ENCODE measurements around the gene PCNX2.

DNA sequence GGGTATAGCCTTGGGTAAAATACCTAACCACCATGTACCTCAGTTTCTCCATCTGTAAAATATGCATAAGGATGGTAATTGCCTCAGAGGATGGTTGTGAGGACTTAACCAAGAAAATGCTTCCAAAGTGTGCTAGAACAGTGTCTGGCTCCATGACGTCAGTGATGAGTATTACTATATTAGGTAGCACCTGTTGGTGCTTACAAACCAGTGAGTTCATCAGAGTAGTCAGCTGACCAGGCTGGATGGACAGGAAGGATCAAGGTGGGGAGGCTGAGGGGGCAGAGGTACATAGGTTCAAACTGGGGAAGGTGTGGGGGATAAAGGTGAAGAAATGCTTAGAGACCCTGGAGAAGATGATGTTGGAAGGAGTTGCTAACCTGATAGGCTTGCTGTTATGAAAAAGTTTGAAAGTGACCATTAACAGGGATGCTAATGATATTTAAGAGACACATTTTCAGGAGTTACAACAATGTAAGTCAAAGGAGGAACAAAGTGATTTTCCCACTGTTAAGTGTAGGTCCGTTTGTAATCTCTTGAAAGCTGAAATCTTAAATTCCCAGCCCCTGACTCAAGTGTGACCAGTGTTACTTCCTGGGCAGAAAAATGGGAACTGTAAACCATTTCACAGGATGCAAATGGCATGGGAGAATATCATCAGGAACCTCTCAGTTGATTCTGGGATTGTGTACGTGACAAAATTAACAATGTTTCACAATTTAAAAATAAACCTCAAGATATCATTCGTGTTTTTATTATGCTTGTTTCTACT lies 340.7 kb downstream of the PCNX2 start:
- no peak for TF ChIP-seq CTCF (IDR thresholded peaks at IDR 0.05; ENCODE audit: insufficient read depth, low read length, poor library complexity, severe bottlenecking)
- no peak for TF ChIP-seq EZH2phosphoT487 (conservative IDR thresholded peaks at IDR 0.05; ENCODE audit: low read length)
